Measurements from ENCODE around the gene CA5A.
"Not testable (repeated sequence)": the region's sequence is repeated elsewhere in the genome, so short reads cannot be mapped to it uniquely, and the experiment has no call there.

CA5A gene

DNA sequence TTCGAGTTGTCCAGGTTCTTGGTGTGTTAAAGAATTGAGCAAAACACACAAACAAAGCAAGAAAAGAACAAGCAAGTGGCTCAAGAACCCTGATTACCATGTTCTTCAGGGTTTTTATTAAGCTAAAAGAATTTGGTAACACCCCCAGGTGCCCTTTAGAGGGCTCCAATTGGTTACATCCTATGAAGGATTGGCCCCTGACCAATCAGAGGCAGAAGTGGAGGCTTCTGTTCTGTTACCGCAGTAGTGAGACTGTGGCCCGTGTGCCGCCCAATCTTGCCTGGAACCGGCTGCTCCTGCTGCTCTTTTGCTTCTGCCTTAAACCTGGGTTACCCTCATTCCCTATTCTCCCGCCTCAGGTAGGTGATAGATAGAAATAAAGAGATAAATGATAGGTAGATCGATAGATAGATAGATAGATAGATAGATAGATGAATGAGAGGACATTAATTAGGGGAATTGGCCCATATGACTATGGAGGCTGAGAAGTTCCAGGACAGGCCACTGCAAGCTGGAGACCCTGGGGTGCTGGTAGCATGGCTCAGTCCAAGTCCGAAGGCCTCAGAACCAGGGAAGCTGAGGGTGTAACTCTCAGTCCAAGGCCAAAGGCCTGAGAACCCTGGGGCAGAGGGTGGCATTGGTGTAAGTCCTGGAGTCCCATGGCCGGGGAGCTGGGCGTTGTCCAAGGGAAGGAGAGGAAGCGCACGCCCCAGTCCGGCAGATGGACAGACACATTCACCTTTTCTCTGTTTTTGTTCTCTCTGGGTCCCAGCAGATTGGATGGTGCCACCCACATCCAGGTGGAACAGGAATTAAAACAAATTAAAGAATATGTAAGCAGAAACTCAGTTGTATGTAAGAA lies 3.5 kb upstream of the CA5A start:
- no peak overlapping the region for H3K27ac ChIP-seq
- TF ChIP-seq, protein P1, sequence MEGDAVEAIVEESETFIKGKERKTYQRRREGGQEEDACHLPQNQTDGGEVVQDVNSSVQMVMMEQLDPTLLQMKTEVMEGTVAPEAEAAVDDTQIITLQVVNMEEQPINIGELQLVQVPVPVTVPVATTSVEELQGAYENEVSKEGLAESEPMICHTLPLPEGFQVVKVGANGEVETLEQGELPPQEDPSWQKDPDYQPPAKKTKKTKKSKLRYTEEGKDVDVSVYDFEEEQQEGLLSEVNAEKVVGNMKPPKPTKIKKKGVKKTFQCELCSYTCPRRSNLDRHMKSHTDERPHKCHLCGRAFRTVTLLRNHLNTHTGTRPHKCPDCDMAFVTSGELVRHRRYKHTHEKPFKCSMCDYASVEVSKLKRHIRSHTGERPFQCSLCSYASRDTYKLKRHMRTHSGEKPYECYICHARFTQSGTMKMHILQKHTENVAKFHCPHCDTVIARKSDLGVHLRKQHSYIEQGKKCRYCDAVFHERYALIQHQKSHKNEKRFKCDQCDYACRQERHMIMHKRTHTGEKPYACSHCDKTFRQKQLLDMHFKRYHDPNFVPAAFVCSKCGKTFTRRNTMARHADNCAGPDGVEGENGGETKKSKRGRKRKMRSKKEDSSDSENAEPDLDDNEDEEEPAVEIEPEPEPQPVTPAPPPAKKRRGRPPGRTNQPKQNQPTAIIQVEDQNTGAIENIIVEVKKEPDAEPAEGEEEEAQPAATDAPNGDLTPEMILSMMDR (conservative IDR thresholded peaks at IDR 0.05; ENCODE audit: low read depth), result no peak
- CTCF ChIA-PET, result interaction anchor here (1.2 kb wide), 1 partner anchor 14 kb away, joined by 3 read pairs; no protein-coding TSS in a partner anchor
- POLR2A ChIA-PET (ENCODE audit: low non-redundant PET), result no interaction called here
- DNase-seq (ENCODE audit: low spot score), result no peak

DNA sequence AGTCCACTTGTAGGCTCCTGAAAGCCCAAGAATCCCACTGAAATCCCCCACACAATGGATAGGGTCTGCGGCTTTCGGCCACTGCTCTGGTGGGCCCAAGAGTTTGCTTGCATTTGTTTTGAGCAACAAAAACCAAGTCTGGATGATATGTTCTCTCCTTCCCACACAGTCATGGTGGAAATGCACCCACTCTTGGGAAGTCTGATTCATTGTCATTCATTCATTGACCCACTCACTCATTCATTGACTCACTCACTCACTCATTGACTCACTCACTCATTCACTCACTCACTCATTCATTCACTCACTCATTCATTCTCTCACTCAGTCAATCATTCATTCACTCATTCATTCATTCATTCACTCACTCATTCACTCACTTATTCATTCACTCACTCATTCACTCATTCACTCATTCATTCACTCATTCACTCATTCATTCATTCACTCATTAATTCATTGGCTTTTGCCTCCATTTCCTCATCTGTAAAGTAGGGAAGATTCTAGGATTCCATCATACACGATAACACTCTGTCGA lies 2.2 kb upstream of the CA5A start:
- TF ChIP-seq, protein P1 (conservative IDR thresholded peaks at IDR 0.05; ENCODE audit: low read depth), result no peak
- no peak for DNase-seq (ENCODE audit: low spot score)
- H3K27ac ChIP-seq, result no peak overlapping the region
- CTCF ChIA-PET, result no interaction called here
- POLR2A ChIA-PET (ENCODE audit: low non-redundant PET), result no interaction called here

DNA sequence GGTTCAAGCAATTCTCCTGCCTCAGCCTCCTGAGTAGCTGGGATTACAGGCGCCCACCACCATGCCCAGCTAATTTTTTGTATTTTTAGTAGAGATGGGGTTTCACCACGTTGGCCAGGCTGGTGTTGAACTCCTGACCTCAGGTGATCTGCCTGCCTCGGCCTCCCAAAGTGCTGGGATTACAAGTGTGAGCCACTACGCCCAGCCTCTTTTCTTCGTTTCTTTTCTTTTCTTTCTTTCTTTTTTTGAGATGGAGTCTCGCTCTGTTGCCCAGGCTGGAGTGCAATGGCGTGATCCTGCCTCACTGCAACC lies 858 bp upstream of the CA5A start:
- ChIA-PET POLR2A (ENCODE audit: low non-redundant PET) (interaction anchor here (0.6 kb wide), 1 partner anchor 15 kb away, joined by 3 read pairs; no protein-coding TSS in a partner anchor), CTCF (interaction anchor here (0.6 to 0.7 kb wide), 2 partner anchors 19 to 229 kb away, joined by 3 to 4 read pairs; no protein-coding TSS in a partner anchor)
- H3K27ac ChIP-seq; DNase-seq (ENCODE audit: low spot score): not testable (repeated sequence)

DNA sequence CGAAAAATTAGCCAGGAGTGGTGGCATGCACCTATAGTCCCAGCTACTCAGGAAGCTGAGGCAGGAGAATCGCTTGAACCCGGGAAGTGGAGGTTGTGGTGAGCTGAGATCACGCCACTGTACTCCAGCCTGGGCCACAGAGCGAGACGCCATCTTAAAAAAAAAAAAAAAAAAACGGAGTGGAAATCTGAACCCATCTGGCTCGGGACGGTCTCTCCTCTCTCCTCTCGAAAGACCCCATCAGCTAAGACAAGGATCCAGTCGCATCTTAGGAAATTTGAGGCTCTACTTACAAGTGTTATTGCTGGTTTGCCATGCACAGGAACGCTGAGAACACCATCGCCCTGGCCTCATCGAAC lies 334 bp downstream of the CA5A start:
- CTCF ChIA-PET, result interaction anchor here (0.5 kb wide), 1 partner anchor 1656 kb away, joined by 3 read pairs; no protein-coding TSS in a partner anchor
- DNase-seq (ENCODE audit: low spot score); POLR2A ChIA-PET (ENCODE audit: low non-redundant PET); H3K27ac ChIP-seq: not testable (repeated sequence)

DNA sequence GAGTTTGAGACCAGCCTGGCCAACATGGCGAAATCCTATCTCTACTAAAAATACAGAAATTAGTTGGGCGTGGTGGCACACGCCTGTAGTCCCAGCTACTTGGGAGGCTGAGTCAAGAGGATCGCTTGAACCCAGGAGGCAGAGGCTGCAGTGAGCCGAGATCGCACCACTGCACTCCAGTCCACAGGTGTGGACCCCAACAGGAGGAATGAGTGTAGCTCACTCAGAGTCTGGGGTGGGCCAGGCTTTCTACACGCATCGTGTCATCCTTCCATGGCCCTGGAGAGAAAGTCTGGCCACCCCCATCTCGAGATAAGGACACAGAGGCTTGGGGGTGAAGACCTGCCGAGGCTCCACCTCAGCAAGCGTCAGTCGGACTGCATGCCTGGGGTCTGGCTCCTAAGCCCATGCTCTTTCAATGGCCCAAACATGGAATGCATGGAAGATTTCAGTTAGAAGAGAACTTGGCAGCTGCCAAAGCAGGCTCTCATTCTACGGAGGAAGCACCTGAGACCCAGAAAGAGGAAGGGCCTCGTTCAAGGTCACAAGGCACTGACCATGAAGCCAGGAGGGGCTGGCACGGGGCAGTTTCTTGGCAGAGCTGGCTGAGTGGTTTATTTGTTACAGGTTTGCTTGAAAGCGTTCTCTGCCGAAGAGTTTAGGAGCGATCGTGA lies 1.4 kb downstream of the CA5A start:
- H3K27ac ChIP-seq; DNase-seq (ENCODE audit: low spot score); POLR2A ChIA-PET (ENCODE audit: low non-redundant PET); CTCF ChIA-PET: not testable (repeated sequence)

DNA sequence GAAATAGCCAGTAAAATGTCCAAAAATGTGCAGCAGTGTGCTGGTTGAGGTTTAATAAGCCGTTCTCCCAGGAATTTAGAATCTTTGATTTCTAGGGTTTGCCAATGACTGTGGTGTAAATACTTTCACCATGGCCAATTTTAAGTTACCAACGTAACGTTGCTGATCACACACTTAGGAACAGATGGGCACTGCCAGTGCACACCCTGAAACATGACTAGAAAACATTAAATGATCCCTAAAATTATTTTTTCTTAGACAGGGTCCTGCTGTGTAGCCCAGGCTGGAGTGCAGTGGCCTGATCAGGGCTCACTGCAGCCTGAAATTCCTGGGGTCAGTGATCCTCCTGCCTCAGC lies 3.2 kb downstream of the CA5A start:
- no peak overlapping the region for H3K27ac ChIP-seq
- no peak for DNase-seq (ENCODE audit: low spot score)
- POLR2A ChIA-PET (ENCODE audit: low non-redundant PET), result no interaction called here
- CTCF ChIA-PET, result no interaction called here
- TF ChIP-seq, protein P1 (conservative IDR thresholded peaks at IDR 0.05; ENCODE audit: low read depth), result no peak

DNA sequence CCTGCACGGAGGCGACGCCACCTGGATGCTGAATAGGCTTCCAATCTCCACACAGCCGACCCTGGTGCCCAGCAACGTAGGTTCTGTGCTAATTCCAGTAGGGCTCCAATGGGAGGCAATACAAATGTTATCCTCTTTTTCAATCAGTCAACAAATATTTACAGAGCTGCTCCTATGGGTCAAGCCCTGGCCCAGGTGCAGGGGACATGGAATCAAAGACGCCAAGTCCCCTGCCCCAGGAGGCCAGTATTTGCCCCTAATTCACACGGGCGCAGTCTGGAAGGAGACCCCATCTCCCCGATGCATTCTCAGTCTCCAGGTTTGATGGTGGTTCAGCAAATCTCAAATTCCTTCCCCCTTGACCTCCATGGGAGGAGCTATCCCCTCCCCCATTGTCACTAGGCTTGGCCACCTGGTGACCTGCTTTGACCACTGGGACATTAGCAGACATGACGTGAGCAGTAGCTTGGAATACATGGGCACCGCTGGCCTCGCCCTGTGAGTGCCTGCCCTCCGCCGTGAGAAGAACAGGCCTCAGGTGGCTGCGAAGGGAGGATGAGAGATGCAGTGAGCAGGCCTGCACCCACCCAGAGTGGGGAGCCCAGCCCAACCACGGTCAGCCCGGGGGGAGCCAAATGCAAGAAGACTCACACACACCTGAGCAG lies 3.7 kb downstream of the CA5A start:
- POLR2A ChIA-PET (ENCODE audit: low non-redundant PET); DNase-seq (ENCODE audit: low spot score); H3K27ac ChIP-seq: not testable (repeated sequence)
- CTCF ChIA-PET, result interaction anchor here (0.6 kb wide), 1 partner anchor 10 kb away, joined by 3 read pairs; no protein-coding TSS in a partner anchor

DNA sequence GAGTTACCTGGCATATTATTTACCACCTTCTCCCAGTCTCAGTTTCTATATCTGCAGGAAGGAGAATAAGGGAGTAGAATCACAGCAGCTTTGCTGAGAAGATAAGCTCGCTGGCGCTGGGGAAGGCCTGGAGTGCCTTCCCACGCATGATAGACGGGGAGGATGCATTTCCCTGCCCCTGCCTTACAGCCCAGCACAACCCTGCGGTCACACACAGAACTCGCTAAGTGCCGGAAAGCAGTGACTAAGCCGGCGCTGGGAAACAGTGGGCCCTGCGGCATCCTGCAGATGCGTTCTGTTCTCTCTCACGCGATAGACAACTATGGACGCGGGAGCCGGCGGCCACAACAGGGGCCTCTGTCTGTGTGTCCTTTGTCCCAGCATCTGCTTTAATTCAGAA lies 4.8 kb downstream of the CA5A start:
- ChIA-PET POLR2A (ENCODE audit: low non-redundant PET) (no interaction called here), CTCF (no interaction called here)
- no peak for DNase-seq (ENCODE audit: low spot score)
- no peak overlapping the region for H3K27ac ChIP-seq
- TF ChIP-seq, protein P1 (conservative IDR thresholded peaks at IDR 0.05; ENCODE audit: low read depth), result no peak

Measured in RWPE1 (cell line).